Measurements from ENCODE around the gene ZSCAN5B. TPM values are rescaled to one million over a fixed set of nuclear protein-coding genes. Genes with fewer than 3 reads are reported as not detected.
"Not testable (repeated sequence)": the region's sequence is repeated elsewhere in the genome, so short reads cannot be mapped to it uniquely, and the experiment has no call there.

ZSCAN5B gene
- total and polyA plus RNA-seq, 7 experiments from 2014 or later, result not detected

DNA sequence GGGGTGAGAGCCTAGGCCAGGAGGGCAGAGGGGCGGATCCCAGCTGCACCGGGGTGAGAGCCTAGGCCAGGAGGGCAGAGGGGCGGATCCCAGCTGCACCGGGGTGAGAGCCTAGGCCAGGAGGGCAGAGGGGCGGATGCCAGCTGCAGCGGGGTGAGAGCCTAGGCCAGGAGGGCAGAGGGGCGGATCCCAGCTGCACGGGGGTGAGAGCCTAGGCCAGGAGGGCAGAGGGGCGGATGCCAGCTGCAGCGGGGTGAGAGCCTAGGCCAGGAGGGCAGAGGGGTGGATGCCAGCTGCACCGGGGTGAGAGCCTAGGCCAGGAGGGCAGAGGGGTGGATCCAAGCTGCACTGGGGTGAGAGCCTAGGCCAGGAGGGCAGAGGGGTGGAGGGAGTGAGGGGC lies 21.3 kb downstream of the ZSCAN5B start:
- H3K9me3 Mint-ChIP-seq; POLR2A ChIA-PET; H3K36me3 Mint-ChIP-seq; H3K9me3 ChIP-seq (ENCODE audit: control insufficient read depth in 2 of 3, low read length in 3 of 3); H3K4me1 Mint-ChIP-seq; H3K27me3 ChIP-seq (ENCODE audit: control insufficient read depth in 2 of 2, insufficient read depth in 2 of 2, low read length in 2 of 2); ATAC-seq; H3K36me3 ChIP-seq (ENCODE audit: control insufficient read depth in 2 of 3, insufficient read depth in 3 of 3, low read length in 3 of 3); H3K4me1 ChIP-seq (ENCODE audit: control insufficient read depth in 2 of 2, insufficient read depth in 2 of 2, low read length in 2 of 2); CTCF ChIA-PET; H3K27ac Mint-ChIP-seq; intact Hi-C loops (cut with micrococcal nuclease); H3K27ac ChIP-seq (ENCODE audit: low read depth, low read length); DNase-seq; H3K4me3 ChIP-seq (ENCODE audit: low read length): not testable (repeated sequence)
- Mint-ChIP-seq H3K4me3 (peak overlapping the region in 1 of 10 donors; percentile 31), H3K27me3 (peaks cover 0 to 15% (median 0%) of the 10 kb centered on the region in 5 donors)

DNA sequence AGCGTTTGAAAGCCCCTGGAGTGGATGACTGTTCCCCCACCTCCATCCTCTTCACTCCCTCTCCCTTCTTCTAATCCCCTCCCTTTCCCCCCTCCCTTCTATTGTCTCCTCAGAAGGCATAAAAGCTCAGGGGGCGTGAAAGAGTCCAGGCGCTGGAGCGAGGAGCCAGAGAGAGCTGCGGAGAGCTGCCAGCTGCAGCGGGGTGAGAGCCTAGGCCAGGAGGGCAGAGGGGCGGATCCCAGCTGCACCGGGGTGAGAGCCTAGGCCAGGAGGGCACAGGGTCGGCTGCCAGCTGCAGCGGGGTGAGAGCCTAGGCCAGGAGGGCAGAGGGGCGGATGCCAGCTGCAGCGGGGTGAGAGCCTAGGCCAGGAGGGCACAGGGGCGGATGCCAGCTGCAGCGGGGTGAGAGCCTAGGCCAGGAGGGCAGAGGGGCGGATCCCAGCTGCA lies 21.7 kb downstream of the ZSCAN5B start, which contains the start of gene GALP:
TSS of gene GALP (plus strand) at position 148 of the 447 bp plus-strand sequence. CDS start 1,101 bp downstream, outside the sequence.
- H3K27ac Mint-ChIP-seq; H3K4me1 ChIP-seq (ENCODE audit: control insufficient read depth in 2 of 2, insufficient read depth in 2 of 2, low read length in 2 of 2); H3K27ac ChIP-seq (ENCODE audit: low read depth, low read length); H3K36me3 ChIP-seq (ENCODE audit: control insufficient read depth in 2 of 3, insufficient read depth in 3 of 3, low read length in 3 of 3); intact Hi-C loops (cut with micrococcal nuclease); CTCF ChIA-PET; H3K4me3 ChIP-seq (ENCODE audit: low read length); POLR2A ChIA-PET; H3K36me3 Mint-ChIP-seq; H3K9me3 Mint-ChIP-seq; H3K4me1 Mint-ChIP-seq; ATAC-seq; DNase-seq; H3K9me3 ChIP-seq (ENCODE audit: control insufficient read depth in 2 of 3, low read length in 3 of 3); H3K27me3 ChIP-seq (ENCODE audit: control insufficient read depth in 2 of 2, insufficient read depth in 2 of 2, low read length in 2 of 2): not testable (repeated sequence)
- Mint-ChIP-seq H3K4me3 (peak within 1 kb of the TSS in 1 of 10 donors; percentile 31), H3K27me3 (peaks cover 0 to 15% (median 0%) of the 10 kb centered on the region in 5 donors)

DNA sequence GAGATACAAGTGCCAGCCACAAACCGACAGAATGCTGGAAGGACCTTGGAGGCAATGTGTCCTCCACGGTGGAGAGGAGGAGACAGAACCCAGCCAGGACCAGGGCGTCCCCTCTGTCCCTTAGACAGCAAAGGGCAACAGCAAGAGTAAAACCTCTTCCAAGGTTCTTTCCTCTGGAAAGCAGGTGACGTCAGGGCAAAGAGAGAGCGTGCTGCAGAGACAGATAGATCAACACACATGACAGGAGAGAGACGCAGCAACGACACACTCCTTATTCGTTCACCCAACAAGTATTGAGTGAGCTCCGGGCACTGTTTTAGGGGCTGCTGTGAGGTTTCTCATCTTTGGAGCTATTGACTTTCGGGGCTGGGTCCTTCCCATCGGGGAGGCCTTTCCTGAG lies 23.0 kb downstream of the ZSCAN5B start:
- H3K4me3 ChIP-seq (ENCODE audit: low read length), result no peak overlapping the region
- H3K27ac Mint-ChIP-seq, result no peak overlapping the region
- no peaks in the 10 kb centered on the region for H3K9me3 ChIP-seq (ENCODE audit: control insufficient read depth in 2 of 3, low read length in 3 of 3)
- H3K9me3 Mint-ChIP-seq, result peaks cover 0 to 4% (median 0%) of the 10 kb centered on the region in 11 donors
- intact Hi-C loops (cut with micrococcal nuclease), result loop anchor here in 1 of 2 donors (5.0 kb wide), 1 partner anchor 52 kb away; the partner anchor contains the start of gene ZNF787
- H3K4me1 Mint-ChIP-seq, result peaks cover 0 to 5% (median 0%) of the 10 kb centered on the region in 7 donors
- no peaks in the 10 kb centered on the region for H3K36me3 Mint-ChIP-seq
- POLR2A ChIA-PET, result no interaction called here
- no peak for DNase-seq
- H3K36me3 ChIP-seq (ENCODE audit: control insufficient read depth in 2 of 3, insufficient read depth in 3 of 3, low read length in 3 of 3), result no peaks in the 10 kb centered on the region
- no peak for ATAC-seq
- no peak overlapping the region for H3K27ac ChIP-seq (ENCODE audit: low read depth, low read length)
- no peak overlapping the region for H3K4me3 Mint-ChIP-seq
- no peaks in the 10 kb centered on the region for H3K4me1 ChIP-seq (ENCODE audit: control insufficient read depth in 2 of 2, insufficient read depth in 2 of 2, low read length in 2 of 2)
- H3K27me3 Mint-ChIP-seq, result peaks cover 0 to 18% (median 5%) of the 10 kb centered on the region in 5 donors
- H3K27me3 ChIP-seq (ENCODE audit: control insufficient read depth in 2 of 2, insufficient read depth in 2 of 2, low read length in 2 of 2), result no peaks in the 10 kb centered on the region
- CTCF ChIA-PET, result interaction anchor here (1.0 kb wide), 1 partner anchor 108 kb away, joined by 3 read pairs; no protein-coding TSS in a partner anchor

- no peaks in the 10 kb centered on the region for H3K27me3 ChIP-seq (ENCODE audit: control insufficient read depth in 2 of 2, insufficient read depth in 2 of 2, low read length in 2 of 2)
- CTCF ChIA-PET, result interaction anchor here (0.8 to 1.7 kb wide), 3 partner anchors 69 to 107 kb away, joined by 3 to 5 read pairs (median 3); no protein-coding TSS in a partner anchor
- Mint-ChIP-seq H3K27ac (no peak overlapping the region), H3K4me3 (no peak overlapping the region), H3K9me3 (peaks cover 0 to 4% (median 0%) of the 10 kb centered on the region in 11 donors), H3K4me1 (peaks cover 0 to 5% (median 0%) of the 10 kb centered on the region in 7 donors), H3K36me3 (no peaks in the 10 kb centered on the region), H3K27me3 (peaks cover 0 to 18% (median 5%) of the 10 kb centered on the region in 5 donors)
- DNase-seq (no peak), ATAC-seq (no peak)
- H3K36me3 ChIP-seq (ENCODE audit: control insufficient read depth in 2 of 3, insufficient read depth in 3 of 3, low read length in 3 of 3), result no peaks in the 10 kb centered on the region
- no peaks in the 10 kb centered on the region for H3K9me3 ChIP-seq (ENCODE audit: control insufficient read depth in 2 of 3, low read length in 3 of 3)
- intact Hi-C loops (cut with micrococcal nuclease), result loop anchor here in 1 of 2 donors (5.0 kb wide), 1 partner anchor 52 kb away; the partner anchor contains the start of gene ZNF787
- H3K4me1 ChIP-seq (ENCODE audit: control insufficient read depth in 2 of 2, insufficient read depth in 2 of 2, low read length in 2 of 2), result no peaks in the 10 kb centered on the region
- POLR2A ChIA-PET, result no interaction called here
- H3K4me3 ChIP-seq (ENCODE audit: low read length), result no peak overlapping the region
- no peak overlapping the region for H3K27ac ChIP-seq (ENCODE audit: low read depth, low read length)
Observed at GRCh38 chr19:56174086-56174485, 23.5 kb downstream of the ZSCAN5B start.

GRCh38 chr19:56170261-56170660 lies 27.3 kb downstream of the ZSCAN5B start:
- DNase-seq (no peak), ATAC-seq (no peak)
- ChIA-PET CTCF (no interaction called here), POLR2A (no interaction called here)
- H3K4me3 ChIP-seq (ENCODE audit: low read length), result no peak overlapping the region
- peaks cover 0 to 2% (median 0%) of the 10 kb centered on the region in 7 donors for H3K4me1 Mint-ChIP-seq
- H3K36me3 Mint-ChIP-seq, result no peaks in the 10 kb centered on the region
- peaks cover 0 to 4% (median 0%) of the 10 kb centered on the region in 11 donors for H3K9me3 Mint-ChIP-seq
- no peak overlapping the region for H3K4me3 Mint-ChIP-seq
- H3K27me3 ChIP-seq (ENCODE audit: control insufficient read depth in 2 of 2, insufficient read depth in 2 of 2, low read length in 2 of 2), result no peaks in the 10 kb centered on the region
- H3K36me3 ChIP-seq (ENCODE audit: control insufficient read depth in 2 of 3, insufficient read depth in 3 of 3, low read length in 3 of 3), result no peaks in the 10 kb centered on the region
- peaks cover 0 to 20% (median 5%) of the 10 kb centered on the region in 5 donors for H3K27me3 Mint-ChIP-seq
- H3K27ac Mint-ChIP-seq, result peak overlapping the region in 1 of 9 donors; percentile 34
- intact Hi-C loops (cut with micrococcal nuclease), result loop anchor here in 1 of 2 donors (5.0 kb wide), 1 partner anchor 48 kb away; the partner anchor contains the start of gene ZNF787
- H3K4me1 ChIP-seq (ENCODE audit: control insufficient read depth in 2 of 2, insufficient read depth in 2 of 2, low read length in 2 of 2), result no peaks in the 10 kb centered on the region
- H3K27ac ChIP-seq (ENCODE audit: low read depth, low read length), result no peak overlapping the region
- no peaks in the 10 kb centered on the region for H3K9me3 ChIP-seq (ENCODE audit: control insufficient read depth in 2 of 3, low read length in 3 of 3)

DNA sequence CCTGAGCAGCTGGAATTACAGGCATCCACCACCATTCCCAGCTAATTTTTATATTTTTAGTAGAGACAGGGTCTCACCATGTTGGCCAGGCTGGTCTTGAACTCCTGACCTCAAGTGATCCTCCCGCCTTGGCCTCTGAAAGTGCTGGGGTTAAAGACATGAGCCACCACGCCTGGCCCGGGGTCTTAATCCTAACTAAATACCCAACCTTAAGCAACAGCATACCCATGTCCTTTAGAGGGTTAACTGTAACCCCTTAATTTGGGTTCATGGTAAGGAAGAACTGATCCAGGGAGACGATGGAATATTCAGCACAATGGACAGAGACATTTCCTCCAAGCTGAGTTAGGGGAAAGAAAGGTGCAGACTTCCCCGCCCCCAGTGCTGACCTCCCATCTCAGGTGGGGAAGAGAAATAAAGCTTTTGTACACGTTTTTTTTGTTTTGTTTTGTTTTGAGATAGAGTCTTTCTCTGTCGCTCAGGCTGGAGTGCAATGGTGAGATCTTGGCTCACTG lies 30.5 kb downstream of the ZSCAN5B start:
- Mint-ChIP-seq H3K27ac (no peak overlapping the region), H3K4me1 (peaks cover 0 to 9% (median 6%) of the 10 kb centered on the region in 7 donors), H3K4me3 (no peak overlapping the region), H3K9me3 (peaks cover 0 to 1% (median 0%) of the 10 kb centered on the region in 11 donors), H3K36me3 (peaks cover 0 to 4% (median 0%) of the 10 kb centered on the region in 5 donors), H3K27me3 (peaks cover 0 to 19% (median 11%) of the 10 kb centered on the region in 5 donors)
- CTCF ChIA-PET, result no interaction called here
- no peak overlapping the region for H3K4me3 ChIP-seq (ENCODE audit: low read length)
- no peaks in the 10 kb centered on the region for H3K4me1 ChIP-seq (ENCODE audit: control insufficient read depth in 2 of 2, insufficient read depth in 2 of 2, low read length in 2 of 2)
- H3K27ac ChIP-seq (ENCODE audit: low read depth, low read length), result no peak overlapping the region
- no peak for ATAC-seq
- DNase-seq, result no peak
- no peaks in the 10 kb centered on the region for H3K27me3 ChIP-seq (ENCODE audit: control insufficient read depth in 2 of 2, insufficient read depth in 2 of 2, low read length in 2 of 2)
- intact Hi-C loops (cut with micrococcal nuclease), result no loop called here
- no peaks in the 10 kb centered on the region for H3K9me3 ChIP-seq (ENCODE audit: control insufficient read depth in 2 of 3, low read length in 3 of 3)
- no peaks in the 10 kb centered on the region for H3K36me3 ChIP-seq (ENCODE audit: control insufficient read depth in 2 of 3, insufficient read depth in 3 of 3, low read length in 3 of 3)
- POLR2A ChIA-PET, result no interaction called here

DNA sequence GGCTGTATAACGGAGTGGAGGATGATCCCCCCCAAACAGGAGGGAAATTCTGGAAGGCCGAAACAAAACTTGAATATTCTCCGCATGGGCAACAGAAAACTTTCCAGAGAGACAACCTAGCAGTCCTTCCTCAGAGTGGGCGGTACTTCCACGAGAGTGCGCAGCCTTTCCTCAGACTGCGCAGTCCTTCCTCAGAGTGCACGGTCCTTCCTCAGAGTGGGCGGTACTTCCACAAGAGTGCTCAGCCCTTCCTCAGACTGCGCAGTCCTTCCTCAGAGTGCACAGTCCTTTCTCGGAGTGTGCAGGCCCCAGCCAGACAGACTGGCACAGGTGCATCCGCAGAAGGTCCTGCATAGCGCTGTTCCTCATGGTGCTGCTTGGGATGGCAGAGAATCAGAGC lies 34.5 kb downstream of the ZSCAN5B start:
- peaks cover 0 to 6% (median 0%) of the 10 kb centered on the region in 11 donors for H3K9me3 Mint-ChIP-seq
- H3K27me3 Mint-ChIP-seq, result peaks cover 0 to 15% (median 6%) of the 10 kb centered on the region in 5 donors
- H3K36me3 Mint-ChIP-seq, result peaks cover 8 to 13% (median 12%) of the 10 kb centered on the region in 5 donors
- intact Hi-C loops (cut with micrococcal nuclease), result no loop called here
- no peaks in the 10 kb centered on the region for H3K27me3 ChIP-seq (ENCODE audit: control insufficient read depth in 2 of 2, insufficient read depth in 2 of 2, low read length in 2 of 2)
- no peak overlapping the region for H3K4me3 Mint-ChIP-seq
- H3K27ac Mint-ChIP-seq, result peak overlapping the region in 1 of 9 donors; percentile 36
- H3K4me1 ChIP-seq (ENCODE audit: control insufficient read depth in 2 of 2, insufficient read depth in 2 of 2, low read length in 2 of 2), result no peaks in the 10 kb centered on the region
- H3K9me3 ChIP-seq (ENCODE audit: control insufficient read depth in 2 of 3, low read length in 3 of 3), result no peaks in the 10 kb centered on the region
- peaks cover 0 to 27% (median 5%) of the 10 kb centered on the region in 3 experiments for H3K36me3 ChIP-seq (ENCODE audit: control insufficient read depth in 2 of 3, insufficient read depth in 3 of 3, low read length in 3 of 3)
- ChIA-PET CTCF (no interaction called here), POLR2A (no interaction called here)
- H3K4me3 ChIP-seq (ENCODE audit: low read length), result no peak overlapping the region
- DNase-seq, result no peak
- H3K27ac ChIP-seq (ENCODE audit: low read depth, low read length), result no peak overlapping the region
- no peak for ATAC-seq
- H3K4me1 Mint-ChIP-seq, result peaks cover 4 to 9% (median 8%) of the 10 kb centered on the region in 7 donors

Data from naive thymus-derived CD4-positive, alpha-beta T cell (primary cell).